IPS DF 6.9 (cell line): ENCODE data around the gene TBC1D13.

Experiments
- DNase-seq: peaks from one replicate; pipeline ENCODE4 v3.0.0-alpha.2; 2013; ENCODE audit warnings: low read depth, low spot score
- H3K27ac ChIP-seq: one replicate; pipeline ENCODE4 v1.5.1; 2013; ENCODE audit warnings: low read length, control low read depth
- H3K27me3 ChIP-seq: 2 replicates; pipeline ENCODE4 v1.6.1; 2013; ENCODE audit warnings: mild to moderate bottlenecking, low read length; ENCODE audit not compliant: control insufficient read depth, insufficient read depth
- H3K36me3 ChIP-seq: 2 replicates; pipeline ENCODE4 v1.6.1; 2013; ENCODE audit warnings: low read length; ENCODE audit not compliant: control insufficient read depth, insufficient read depth
- H3K4me1 ChIP-seq: 2 replicates; pipeline ENCODE4 v1.6.1; 2013; ENCODE audit warnings: low read length; ENCODE audit not compliant: control insufficient read depth, insufficient read depth
- H3K4me3 ChIP-seq: 2 replicates; pipeline ENCODE4 v1.5.1; 2013; ENCODE audit warnings: mild to moderate bottlenecking, low read length
- H3K9me3 ChIP-seq: 2 replicates; pipeline ENCODE4 v1.6.1; 2013; ENCODE audit warnings: low read length, inconsistent platforms; ENCODE audit not compliant: control insufficient read depth, insufficient read depth
- WGBS: extraction: QIAGEN DNeasy Blood & Tissue Kit; methylation state at CpG from one replicate; pipeline ENCODE4 v1.1.7; 2013; ENCODE audit warnings: mixed read lengths, missing lambda C conversion rate; ENCODE audit not compliant: insufficient read length, insufficient coverage; 5-methylcytosine and 5-hydroxymethylcytosine counted together

TBC1D13 gene, protein sequence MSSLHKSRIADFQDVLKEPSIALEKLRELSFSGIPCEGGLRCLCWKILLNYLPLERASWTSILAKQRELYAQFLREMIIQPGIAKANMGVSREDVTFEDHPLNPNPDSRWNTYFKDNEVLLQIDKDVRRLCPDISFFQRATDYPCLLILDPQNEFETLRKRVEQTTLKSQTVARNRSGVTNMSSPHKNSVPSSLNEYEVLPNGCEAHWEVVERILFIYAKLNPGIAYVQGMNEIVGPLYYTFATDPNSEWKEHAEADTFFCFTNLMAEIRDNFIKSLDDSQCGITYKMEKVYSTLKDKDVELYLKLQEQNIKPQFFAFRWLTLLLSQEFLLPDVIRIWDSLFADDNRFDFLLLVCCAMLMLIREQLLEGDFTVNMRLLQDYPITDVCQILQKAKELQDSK

DNA sequence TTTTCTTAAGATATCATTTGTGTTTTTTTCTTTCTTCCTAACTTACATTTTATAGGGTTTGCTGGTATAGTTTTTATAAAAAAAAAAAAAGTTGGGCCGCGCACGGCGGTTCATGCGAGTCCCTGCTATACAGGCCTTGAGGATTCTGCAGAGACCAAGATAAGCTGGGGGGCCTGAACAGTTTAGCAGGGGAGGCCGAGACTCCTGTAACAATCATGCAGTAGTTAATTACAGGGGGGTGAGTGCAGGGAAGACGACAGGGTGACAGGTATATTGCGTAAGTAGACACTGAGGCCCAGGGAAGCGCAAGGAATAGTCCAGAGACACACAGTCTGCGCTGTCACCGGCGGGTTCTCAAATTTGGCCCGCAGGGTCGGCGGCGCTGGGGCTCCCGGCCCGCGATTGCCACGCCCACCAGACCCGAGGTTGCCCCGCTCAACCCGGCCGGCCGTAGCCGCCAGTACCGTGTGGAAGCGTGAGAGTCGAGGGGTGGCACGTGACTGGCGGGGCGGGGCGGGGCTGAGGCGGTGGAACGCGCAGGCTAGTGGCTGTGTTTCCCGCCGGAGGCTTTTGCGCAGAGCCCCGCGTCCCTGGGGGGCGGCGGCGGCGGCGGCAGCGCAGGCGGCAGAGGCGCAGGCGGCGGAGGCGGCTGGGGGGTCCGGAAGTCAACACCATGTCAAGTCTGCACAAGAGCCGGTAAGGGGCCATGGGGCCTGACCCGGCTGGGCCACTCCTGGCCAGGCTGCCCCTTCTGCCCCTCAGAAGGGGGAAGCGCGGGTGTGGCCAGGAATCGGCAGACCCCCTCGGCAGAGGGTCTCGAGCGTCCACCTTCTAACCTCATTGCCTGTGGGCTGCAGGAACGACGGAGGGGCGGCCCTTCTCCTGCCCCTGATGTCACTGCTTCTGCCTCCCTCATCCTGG lies at the start of gene TBC1D13:
TBC1D13 (plus strand) TSS at position 573 of the 921 bp plus-strand sequence; CDS start at position 674, 101 bp downstream.
- Histone ChIP-seq H3K36me3 (peaks cover 8% of the 10 kb centered on the region), H3K27ac (no peak within 1 kb of the TSS), H3K4me3 (peak within 1 kb of the TSS; percentile 77), H3K27me3 (no peaks in the 10 kb centered on the region), H3K9me3 (no peaks in the 10 kb centered on the region), H3K4me1 (no peaks in the 10 kb centered on the region)
- no CpG with 5 or more reads among the region's 64 CpGs for WGBS
- peak; percentile 55 for DNase-seq

DNA sequence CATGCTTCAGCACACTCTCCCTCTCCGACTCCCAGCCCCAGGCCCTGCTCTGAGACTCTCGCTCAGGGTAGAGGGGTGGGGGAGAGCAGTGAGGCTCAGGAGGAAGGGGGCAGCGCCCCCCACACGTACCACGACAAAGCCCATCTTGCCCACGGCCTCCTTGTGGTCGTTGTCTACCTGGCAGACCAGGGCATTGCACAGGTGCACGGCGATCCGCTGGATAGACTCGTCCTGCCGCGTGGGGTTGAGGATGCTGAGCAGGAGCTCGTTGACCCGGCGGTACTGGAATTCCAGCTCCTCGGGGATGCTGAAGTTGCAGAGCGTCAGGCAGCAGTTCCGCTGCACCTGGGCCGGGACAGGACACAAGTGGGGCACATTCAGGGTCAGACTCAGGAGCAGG lies 44.7 kb upstream of the TBC1D13 start:
- Histone ChIP-seq H3K9me3 (no peaks in the 10 kb centered on the region), H3K36me3 (no peaks in the 10 kb centered on the region; the same call in 1 of the 2 replicates), H3K4me3 (no peak overlapping the region), H3K4me1 (no peaks in the 10 kb centered on the region), H3K27me3 (no peaks in the 10 kb centered on the region), H3K27ac (no peak overlapping the region)
- WGBS: no CpG with 5 or more reads among the region's 20 CpGs
- DNase-seq: no peak

DNA sequence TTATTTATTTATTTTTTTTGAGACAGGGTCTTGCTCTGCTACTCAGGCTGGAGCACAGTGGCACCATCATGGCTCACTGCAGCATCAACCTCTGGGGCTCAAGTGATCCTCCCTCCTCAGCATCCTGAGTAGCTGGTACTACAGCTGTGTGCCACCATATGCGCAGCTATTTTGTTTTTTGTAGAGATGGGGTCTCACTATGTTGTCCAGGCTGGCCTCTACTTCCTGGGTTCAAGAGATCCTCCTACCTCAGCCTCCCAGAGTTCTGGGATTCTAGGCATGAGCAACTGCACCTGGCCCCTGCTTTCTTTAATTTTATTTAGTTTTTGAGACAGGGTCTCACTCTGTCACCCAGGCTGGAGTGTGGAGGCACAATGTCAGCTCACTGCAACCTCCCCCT lies 43.6 kb upstream of the TBC1D13 start:
- Histone ChIP-seq H3K27ac (no peak overlapping the region), H3K4me3 (no peak overlapping the region)

DNA sequence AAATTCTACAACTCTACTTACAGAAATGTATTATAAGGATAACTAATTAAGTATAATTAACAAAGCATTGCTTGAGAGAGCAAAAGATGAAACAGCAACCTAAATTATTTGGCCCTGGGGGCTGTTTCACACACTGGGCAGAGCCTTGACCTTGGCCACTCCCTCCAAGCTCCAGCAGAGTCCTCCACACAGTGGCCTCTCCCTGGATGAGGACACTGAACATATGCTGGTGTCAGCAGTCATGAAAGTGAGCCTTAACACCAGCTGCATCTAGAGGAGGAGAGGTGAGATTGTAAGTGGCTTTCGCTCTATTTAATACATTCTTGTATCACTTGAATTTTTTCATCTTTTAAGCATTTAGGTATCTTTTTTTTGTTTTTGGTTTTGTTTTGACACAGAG lies 39.8 kb upstream of the TBC1D13 start:
- Histone ChIP-seq H3K4me1 (no peaks in the 10 kb centered on the region), H3K27me3 (no peaks in the 10 kb centered on the region), H3K27ac (no peak overlapping the region), H3K9me3 (no peaks in the 10 kb centered on the region), H3K4me3 (no peak overlapping the region), H3K36me3 (0 out of 2 replicates have a peak, but pooled peaks cover 6% of the 10 kb centered on the region)
- no peak for DNase-seq
- WGBS: no CpG with 5 or more reads among the region's 1 CpG

More for the DNA sequence above, 43.6 kb upstream of the TBC1D13 start:
- Histone ChIP-seq H3K9me3 (no peaks in the 10 kb centered on the region), H3K27me3 (no peaks in the 10 kb centered on the region), H3K36me3 (no peaks in the 10 kb centered on the region; the same call in 1 of the 2 replicates), H3K4me1 (no peaks in the 10 kb centered on the region)
- no CpG with 5 or more reads among the region's 1 CpG for WGBS
- no peak for DNase-seq

DNA sequence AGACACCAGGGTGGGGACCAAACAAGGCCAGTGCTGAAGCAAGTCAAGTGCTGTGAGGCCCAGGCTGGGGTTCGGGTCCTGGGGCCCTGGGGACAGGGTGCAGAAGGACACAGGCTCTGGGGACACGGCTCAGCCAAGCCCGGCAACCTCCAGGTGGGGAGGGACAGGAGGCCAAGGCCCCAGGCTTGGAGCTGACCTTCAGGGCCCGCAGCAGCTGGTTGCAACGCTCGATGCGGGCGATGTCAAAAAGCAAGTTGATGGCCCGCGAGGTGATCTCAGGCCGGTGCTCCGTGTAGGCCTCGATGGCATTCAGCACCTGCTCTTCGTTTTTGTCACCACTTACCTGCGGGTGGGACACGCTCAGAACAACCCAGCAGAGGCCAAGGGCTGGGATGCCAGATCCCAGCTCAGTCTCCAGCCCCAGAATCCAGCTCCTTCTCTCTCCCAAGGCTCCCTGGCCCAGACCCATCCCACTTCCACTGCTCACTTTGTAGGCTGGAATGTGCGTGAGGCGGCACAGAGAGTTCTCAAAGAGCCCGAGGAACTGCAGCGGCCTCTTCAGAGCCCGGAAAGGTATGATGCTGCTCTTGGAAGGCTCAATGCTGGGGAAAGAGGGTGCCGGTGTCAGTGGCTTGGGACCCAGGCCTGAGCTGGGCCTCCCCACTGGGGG lies 36.0 kb upstream of the TBC1D13 start:
- no peak overlapping the region for H3K4me3 ChIP-seq
- no peak overlapping the region for H3K27ac ChIP-seq
- no peak for DNase-seq
- H3K4me1 ChIP-seq: no peaks in the 10 kb centered on the region
- H3K27me3 ChIP-seq: no peaks in the 10 kb centered on the region
- no CpG with 5 or more reads among the region's 22 CpGs for WGBS
- H3K9me3 ChIP-seq: no peaks in the 10 kb centered on the region
- 0 out of 2 replicates have a peak, but pooled peaks cover 10% of the 10 kb centered on the region for H3K36me3 ChIP-seq

DNA sequence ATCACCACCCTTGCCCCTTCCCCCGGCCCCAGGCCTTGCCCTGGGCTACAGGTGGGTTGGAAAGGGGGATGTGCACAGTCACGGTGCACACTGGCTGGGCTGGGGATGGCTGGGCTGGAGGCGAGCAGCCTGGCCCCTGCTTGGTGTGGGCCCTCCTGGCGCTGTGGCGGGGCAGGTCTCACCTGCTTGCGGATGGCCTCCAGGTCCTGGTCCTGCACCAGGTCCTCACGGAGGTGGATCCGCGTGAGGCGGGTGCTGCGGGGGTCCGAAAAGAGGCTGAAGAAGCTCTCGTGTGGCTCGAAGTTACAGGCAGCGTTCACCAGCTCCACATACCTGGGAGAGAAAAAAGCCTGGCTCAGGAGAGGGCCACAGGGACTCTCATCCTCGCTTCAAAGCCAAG lies 33.4 kb upstream of the TBC1D13 start:
- no peak overlapping the region for H3K4me3 ChIP-seq
- DNase-seq: no peak
- no peak overlapping the region for H3K27ac ChIP-seq
- H3K4me1 ChIP-seq: no peaks in the 10 kb centered on the region
- no peaks in the 10 kb centered on the region for H3K9me3 ChIP-seq
- no CpG with 5 or more reads among the region's 16 CpGs for WGBS
- 0 out of 2 replicates have a peak, but pooled peaks cover 10% of the 10 kb centered on the region for H3K36me3 ChIP-seq
- no peaks in the 10 kb centered on the region for H3K27me3 ChIP-seq

DNA sequence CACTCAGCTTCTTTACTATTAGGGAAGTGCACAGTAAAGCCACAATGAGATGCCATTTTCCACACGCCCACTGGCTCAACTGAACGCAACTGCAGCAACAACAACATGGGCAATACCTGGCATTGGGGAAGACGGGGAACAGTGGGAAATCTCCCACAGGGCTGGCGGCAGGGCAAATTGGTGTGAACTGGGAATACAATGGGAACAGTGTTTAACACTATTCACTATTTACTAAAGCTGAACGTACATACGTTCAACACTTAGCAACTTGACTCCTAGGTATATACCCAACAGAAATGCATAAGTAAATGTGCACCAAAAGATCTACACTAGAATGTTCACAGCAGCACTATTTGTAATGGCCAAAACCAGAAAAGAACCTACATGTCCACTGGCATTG lies 29.5 kb upstream of the TBC1D13 start:
- no peaks in the 10 kb centered on the region for H3K27me3 ChIP-seq
- H3K4me3 ChIP-seq: no peak overlapping the region
- no peaks in the 10 kb centered on the region for H3K9me3 ChIP-seq
- WGBS: no CpG with 5 or more reads among the region's 6 CpGs
- H3K27ac ChIP-seq: no peak overlapping the region
- no peaks in the 10 kb centered on the region for H3K4me1 ChIP-seq
- DNase-seq: no peak
- 0 out of 2 replicates have a peak, but pooled peaks cover 4% of the 10 kb centered on the region for H3K36me3 ChIP-seq

DNA sequence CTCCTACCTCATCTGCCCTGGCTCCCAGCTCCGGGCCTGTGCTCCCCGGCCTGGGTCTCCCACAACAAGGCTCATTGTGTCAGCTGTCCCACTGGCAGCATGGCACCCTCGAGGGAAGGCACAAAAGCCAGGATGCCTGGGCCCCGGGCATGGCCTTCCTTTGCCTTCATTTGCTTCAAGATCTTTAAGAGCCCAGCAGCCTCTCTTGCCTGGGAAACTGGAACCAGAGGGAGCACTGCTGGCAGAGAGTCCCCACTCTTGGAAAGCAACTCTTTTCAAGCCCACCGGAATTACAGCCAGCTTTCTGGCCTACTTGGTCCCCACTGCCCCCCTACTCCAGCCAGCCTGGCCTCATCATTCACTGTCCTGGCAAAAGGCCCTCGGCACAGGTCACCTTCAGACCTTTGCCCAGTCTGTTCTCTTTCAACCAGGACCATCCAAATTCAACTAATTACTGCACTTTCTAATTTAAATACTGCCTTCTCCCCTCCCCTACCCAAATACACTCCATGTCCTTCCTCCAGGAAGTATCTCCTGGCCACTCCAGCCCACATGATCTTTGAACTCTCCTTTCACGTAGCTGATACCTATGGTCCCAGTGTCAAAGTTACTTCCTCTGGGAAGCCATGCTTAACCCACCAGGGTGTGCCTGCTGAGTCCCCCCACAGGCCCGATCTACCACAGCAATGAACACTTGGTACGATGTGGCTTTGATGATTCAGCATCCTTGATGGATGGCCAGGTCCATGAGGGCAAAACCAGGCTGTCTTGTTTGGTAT lies 24.2 kb upstream of the TBC1D13 start:
- WGBS: no CpG with 5 or more reads among the region's 9 CpGs
- Histone ChIP-seq H3K4me3 (no peak overlapping the region), H3K27ac (no peak overlapping the region), H3K9me3 (no peaks in the 10 kb centered on the region), H3K27me3 (no peaks in the 10 kb centered on the region), H3K36me3 (no peaks in the 10 kb centered on the region), H3K4me1 (no peaks in the 10 kb centered on the region; the same call in 1 of the 2 replicates)
- DNase-seq: no peak

DNA sequence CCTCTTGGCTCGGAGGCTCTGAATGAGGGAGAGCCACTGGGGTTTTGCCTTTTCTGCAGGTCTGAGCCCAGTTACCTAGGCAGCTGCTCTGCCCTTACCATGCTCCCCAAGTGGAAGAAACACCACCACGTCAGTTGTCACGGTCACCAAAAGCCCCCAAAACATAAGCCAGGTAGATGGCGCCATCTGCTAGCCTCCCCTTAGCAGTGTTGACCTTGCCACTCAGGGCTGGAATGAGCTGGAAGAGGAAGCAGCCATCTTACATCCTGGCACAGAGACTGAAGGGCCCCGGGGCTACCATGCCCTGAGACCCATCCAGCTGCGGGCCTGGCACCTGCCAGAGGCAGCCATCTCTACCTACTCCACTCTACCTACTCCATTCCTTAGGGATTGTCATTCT lies 22.7 kb upstream of the TBC1D13 start:
- no peaks in the 10 kb centered on the region for H3K36me3 ChIP-seq
- H3K4me3 ChIP-seq: no peak overlapping the region
- H3K27me3 ChIP-seq: no peaks in the 10 kb centered on the region
- DNase-seq: no peak
- H3K9me3 ChIP-seq: no peaks in the 10 kb centered on the region
- H3K4me1 ChIP-seq: no peaks in the 10 kb centered on the region; the same call in 1 of the 2 replicates
- WGBS: no CpG with 5 or more reads among the region's 6 CpGs
- H3K27ac ChIP-seq: no peak overlapping the region
